ENCODE results near the gene LTB4R2. TPM values are rescaled to one million over a fixed set of nuclear protein-coding genes. Genes with fewer than 3 reads are reported as not detected.
A peak's percentile ranks its signal among the peaks of the same experiment; 100 is the strongest.

LTB4R2 gene, protein sequence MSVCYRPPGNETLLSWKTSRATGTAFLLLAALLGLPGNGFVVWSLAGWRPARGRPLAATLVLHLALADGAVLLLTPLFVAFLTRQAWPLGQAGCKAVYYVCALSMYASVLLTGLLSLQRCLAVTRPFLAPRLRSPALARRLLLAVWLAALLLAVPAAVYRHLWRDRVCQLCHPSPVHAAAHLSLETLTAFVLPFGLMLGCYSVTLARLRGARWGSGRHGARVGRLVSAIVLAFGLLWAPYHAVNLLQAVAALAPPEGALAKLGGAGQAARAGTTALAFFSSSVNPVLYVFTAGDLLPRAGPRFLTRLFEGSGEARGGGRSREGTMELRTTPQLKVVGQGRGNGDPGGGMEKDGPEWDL
- 0.98 TPM in 1 of 2 replicates, not detected in the other for total RNA-seq (2014; rRNA removed; shearing (Covaris generic); ENCODE audit: low replicate concordance)

GRCh38 chr14:24309538-24310264 is at the start of gene LTB4R2:
TSS of gene LTB4R2 (plus strand) at chr14:24310140. CDS start at chr14:24310665, 525 bp downstream.
- in situ Hi-C loops (cut with HindIII; ENCODE audit: low pct_unique_long_range_greater_than_20kb, low sequenced_read_pairs) = no loop called here
- no peak for DNase-seq (ENCODE audit: low read depth)

- no peak for DNase-seq (ENCODE audit: low read depth)
- in situ Hi-C loops (cut with HindIII; ENCODE audit: low pct_unique_long_range_greater_than_20kb, low sequenced_read_pairs) = no loop called here
Observed at GRCh38 chr14:24260780-24261157, 49.2 kb upstream of the LTB4R2 start.

GRCh38 chr14:24261256-24261968 is 48.5 kb upstream of the LTB4R2 start:
- no peak for DNase-seq (ENCODE audit: low read depth)
- in situ Hi-C loops (cut with HindIII; ENCODE audit: low pct_unique_long_range_greater_than_20kb, low sequenced_read_pairs) = no loop called here

GRCh38 chr14:24261969-24262327 is 48.0 kb upstream of the LTB4R2 start:
- in situ Hi-C loops (cut with HindIII; ENCODE audit: low pct_unique_long_range_greater_than_20kb, low sequenced_read_pairs) = no loop called here
- no peak for DNase-seq (ENCODE audit: low read depth)

DNA sequence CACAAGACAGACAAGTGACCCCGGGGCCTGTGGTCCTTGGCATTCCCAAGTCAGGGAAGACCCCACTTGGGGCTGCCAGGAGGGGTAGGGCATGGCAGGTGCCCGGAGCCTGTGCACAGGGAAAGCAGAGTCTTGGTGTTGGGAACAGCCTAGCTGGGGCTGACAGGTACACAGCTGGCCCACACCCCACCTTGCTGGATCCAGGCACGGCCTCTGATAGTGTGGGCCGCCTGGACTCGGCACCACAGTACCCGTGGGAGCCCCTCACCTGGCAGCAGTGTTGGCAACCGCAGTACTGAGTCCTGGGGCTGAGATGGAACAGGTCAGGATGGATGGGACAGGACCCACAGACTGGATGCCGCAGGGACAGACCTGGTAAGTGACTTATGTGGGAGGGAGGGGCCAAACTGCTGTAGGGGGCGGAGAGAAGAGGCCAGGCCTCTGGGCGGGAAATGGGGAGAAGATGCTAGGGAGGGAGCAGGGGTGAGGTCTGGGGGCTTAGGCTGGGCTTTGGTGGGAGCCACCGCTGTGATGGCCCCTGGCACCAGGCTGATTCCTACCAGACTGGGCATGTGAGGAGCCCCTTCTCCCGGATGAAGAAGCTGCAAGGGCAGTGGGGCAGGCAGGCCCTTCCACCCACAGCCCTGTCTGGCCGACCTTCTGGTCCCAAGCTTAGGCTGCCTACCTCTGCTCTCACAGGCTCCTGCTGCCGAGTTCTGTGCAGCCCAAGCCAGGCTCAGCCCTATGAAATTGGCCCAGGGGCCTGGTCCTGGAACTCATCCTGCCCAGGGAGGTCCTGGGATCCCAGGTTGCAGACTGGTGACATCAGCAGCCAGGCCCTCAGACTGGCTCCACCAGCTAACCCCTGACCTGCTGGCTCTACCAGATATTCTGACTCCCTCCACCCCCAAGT is 46.9 kb upstream of the LTB4R2 start, which contains the start of gene TGM1:
TSS of gene TGM1 (minus strand) at position 357 of the 913 bp plus-strand sequence. CDS start 825 bp downstream, outside the sequence.
- in situ Hi-C loops (cut with HindIII; ENCODE audit: low pct_unique_long_range_greater_than_20kb, low sequenced_read_pairs) = no loop called here

DNA sequence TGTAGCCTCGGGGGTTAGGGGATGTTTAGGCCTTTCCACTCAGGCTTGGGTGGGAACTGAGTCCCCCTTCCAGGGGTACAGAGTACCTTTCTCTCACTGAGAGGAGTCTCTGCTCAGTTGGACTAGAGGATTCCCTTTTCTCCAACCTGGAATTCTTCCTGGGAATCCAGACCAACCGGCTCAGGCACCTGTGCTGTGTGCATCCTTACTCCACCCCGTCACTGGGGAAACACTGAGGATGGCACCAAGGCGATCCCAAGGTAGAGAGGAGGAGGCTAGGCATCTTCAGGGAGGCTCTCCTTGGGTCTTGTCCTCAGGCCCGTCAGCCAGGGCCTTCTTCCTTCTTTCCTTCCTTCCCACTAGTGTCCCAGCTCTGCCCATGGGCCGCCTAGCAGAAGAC is 46.1 kb upstream of the LTB4R2 start:
- in situ Hi-C loops (cut with HindIII; ENCODE audit: low pct_unique_long_range_greater_than_20kb, low sequenced_read_pairs) = no loop called here
- no peak for DNase-seq (ENCODE audit: low read depth)

More for the DNA sequence above, 46.9 kb upstream of the LTB4R2 start, which contains the start of gene TGM1:
- no peak for DNase-seq (ENCODE audit: low read depth)

DNA sequence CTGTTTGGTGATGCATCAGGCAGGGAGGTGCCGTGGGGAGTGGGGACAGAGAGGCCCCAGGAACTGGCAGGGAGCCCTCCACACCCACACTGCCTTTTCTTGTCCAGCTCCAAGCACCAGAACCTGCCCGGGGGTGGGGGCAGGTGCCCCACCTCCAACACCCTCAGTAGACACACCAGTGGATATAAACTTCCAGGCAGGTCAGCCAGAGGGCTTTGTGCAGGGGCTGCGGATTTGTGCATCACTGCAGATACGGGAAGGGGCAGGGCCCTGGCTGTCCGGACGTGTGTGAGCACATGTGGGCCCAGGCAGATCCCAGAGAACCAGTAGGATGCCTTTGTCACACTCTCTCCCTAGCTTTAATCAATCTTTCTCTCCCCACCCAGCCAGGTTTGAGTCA is 45.6 kb upstream of the LTB4R2 start:
- in situ Hi-C loops (cut with HindIII; ENCODE audit: low pct_unique_long_range_greater_than_20kb, low sequenced_read_pairs) = no loop called here
- DNase-seq (ENCODE audit: low read depth) = no peak

DNA sequence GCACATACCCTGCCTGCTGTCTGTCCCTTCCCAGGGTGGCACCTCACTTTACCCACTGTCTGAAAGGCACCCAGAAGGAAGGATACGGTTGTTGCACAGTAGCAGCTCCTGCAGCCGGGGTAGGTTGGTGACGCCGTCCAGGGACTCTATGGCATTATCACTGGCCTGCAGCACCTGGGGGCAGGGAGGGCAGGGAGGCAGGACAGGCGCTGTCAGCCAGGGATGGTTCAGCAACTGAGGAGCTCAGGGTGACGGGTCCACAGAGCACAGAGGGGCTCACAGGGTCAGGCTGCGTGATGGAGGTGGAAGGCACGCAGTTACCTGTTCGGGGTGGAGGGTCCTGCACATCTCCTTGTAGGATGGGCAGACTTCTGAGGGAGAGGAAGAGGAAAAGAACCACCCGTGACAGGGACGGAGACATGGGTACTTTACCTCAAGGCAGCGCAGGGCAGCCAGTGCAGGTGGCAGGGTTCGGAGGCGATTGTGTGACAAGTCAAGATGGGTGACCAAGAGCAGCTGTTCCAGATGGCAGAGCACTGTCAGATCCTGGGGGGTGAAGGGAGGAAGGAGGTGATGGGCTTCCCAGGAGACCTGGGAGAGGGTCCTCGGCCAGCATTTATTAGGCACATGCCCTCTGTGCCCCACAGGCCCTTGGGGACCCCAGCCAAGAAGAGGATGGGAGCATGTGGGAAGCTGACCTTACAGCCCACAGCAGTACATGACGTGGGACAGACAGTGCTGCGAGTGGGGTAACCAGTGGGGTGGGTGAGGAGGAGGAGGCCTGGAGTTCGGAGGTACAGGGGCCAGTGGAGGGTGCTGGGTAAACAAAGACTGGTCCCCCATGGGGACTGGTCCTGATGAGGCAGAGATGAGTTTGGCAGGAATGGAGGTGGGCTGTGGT is 43.3 kb upstream of the LTB4R2 start:
- no peak for DNase-seq (ENCODE audit: low read depth)
- in situ Hi-C loops (cut with HindIII; ENCODE audit: low pct_unique_long_range_greater_than_20kb, low sequenced_read_pairs) = no loop called here

DNA sequence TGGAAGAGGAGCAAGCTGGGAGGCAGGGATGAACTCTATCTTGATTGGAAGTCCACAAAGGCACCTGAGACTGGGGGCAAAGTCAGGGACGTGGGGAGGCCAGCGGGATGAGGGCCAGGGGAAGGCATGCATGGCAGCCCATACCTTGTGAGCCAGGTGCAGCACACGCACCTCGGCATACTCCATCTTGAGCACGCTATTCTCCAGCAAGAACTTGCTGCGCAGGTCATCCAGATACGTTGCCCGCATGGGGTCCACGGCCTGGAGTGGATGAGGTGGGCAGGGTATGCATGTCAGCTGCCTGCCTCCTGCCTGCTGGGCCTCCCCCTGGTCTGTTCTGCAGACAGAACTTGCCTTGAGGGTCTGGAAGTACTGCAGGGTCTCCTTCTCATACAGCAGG is 42.4 kb upstream of the LTB4R2 start:
- in situ Hi-C loops (cut with HindIII; ENCODE audit: low pct_unique_long_range_greater_than_20kb, low sequenced_read_pairs) = no loop called here
- no peak for DNase-seq (ENCODE audit: low read depth)

- in situ Hi-C loops (cut with HindIII; ENCODE audit: low pct_unique_long_range_greater_than_20kb, low sequenced_read_pairs) = no loop called here
- no peak for DNase-seq (ENCODE audit: low read depth)
Observed at GRCh38 chr14:24268225-24268624, 41.7 kb upstream of the LTB4R2 start.

DNA sequence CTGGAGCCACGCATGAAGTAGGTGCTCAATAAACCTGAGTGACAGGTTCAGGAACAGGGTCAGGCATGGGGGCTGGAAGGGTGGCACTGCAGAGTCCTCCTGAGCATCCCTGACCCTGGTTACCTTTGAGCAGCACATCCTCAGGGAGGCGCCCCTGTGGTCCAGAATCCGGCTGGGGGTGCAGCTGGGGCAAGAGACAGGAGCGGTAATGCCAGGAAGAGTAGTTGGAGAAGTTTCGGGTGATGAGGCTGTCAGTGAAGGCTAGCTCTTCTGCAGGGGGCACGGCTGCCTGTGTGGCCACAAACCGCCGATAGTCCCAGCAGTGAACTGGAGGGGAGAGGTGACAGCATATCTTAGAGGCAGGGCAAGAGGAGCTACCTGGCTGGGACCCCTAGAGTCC is 40.6 kb upstream of the LTB4R2 start:
- in situ Hi-C loops (cut with HindIII; ENCODE audit: low pct_unique_long_range_greater_than_20kb, low sequenced_read_pairs) = no loop called here
- no peak for DNase-seq (ENCODE audit: low read depth)

DNA sequence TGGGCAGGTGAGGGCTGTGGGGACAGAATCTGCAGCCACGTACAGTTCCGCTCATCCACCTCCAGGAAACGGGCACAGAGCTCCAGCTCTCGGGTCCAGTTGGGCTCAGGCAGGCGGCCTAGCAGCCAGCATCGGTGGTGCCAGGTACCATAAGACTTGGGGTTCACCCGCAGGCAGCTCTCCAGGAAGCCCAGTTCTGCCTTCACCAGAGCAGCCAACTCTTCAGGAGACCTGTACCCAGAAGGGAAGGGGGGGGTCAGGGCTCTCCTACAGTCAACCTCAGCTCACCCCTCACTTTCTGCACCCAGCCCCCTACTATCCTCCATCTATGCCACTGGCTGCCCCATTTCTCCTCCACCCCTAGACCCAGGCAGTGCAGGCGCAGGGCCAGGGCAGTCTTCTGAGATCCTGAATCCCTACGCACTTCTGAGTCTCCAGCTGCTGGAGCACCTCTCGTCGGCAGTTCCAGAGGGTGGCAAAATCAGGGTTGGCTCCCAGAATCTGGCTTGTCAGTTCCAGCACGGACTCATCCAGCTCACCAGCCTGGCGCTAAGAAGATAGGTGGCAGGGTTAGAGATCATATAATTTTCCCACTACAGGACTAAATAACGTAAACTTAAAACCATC is 39.9 kb upstream of the LTB4R2 start:
- DNase-seq (ENCODE audit: low read depth) = no peak
- in situ Hi-C loops (cut with HindIII; ENCODE audit: low pct_unique_long_range_greater_than_20kb, low sequenced_read_pairs) = no loop called here

DNA sequence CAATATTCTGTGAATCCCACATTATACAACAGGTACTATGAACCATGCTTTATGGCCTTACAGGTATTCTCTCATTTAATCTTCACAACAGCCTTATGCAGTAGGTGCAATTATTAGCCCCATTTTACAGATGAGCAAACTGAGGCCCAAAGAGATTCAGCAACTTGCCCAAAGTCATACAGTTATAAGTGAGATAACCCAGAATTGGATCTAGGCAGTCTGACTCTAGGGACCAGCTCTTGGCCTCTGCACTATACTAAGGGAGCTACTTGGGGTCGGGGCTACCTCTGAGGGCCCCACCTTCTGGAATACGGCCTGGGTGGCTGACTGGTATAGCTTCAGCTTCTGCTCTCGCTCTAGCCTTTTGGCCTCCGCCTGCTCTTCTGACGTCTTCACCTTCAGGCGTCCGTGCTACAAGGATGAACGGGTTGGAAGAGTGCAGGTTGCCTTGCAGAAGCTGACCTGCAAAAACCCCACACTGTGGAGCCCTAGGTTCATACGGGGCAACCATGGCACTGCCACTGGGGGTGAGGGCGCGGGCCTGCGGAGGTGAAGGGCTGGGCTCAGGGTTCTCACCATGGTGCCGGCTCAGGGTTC is 39.3 kb upstream of the LTB4R2 start:
- DNase-seq (ENCODE audit: low read depth) = peak; percentile 63
- in situ Hi-C loops (cut with HindIII; ENCODE audit: low pct_unique_long_range_greater_than_20kb, low sequenced_read_pairs) = no loop called here

GRCh38 chr14:24271134-24271833 is 38.7 kb upstream of the LTB4R2 start, which contains the start of gene RABGGTA:
TSS of gene RABGGTA (minus strand) at chr14:24271597. CDS start at chr14:24271115, 482 bp downstream.
- in situ Hi-C loops (cut with HindIII; ENCODE audit: low pct_unique_long_range_greater_than_20kb, low sequenced_read_pairs) = no loop called here
- DNase-seq (ENCODE audit: low read depth) = peak; percentile 76

DNA sequence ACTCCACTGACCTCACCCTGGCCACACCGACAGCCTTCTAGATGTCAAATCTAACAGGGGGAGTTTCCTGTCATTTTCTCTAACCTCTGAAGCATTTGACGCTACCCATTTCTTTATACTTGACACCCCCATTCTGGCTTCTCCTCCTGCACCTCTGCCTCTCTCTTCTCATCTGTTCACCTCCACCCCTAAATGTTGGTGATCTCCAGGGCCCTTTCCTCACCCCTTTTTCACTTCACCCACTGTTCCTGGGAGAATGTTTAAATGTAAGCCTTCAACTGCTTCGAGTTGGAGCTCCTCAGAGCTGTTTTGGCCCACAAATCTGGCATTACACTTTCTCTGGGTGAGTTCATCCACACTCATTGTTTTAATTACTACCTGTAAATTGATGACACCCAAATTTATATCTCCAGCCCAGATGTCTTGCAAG is 38.1 kb upstream of the LTB4R2 start:
- DNase-seq (ENCODE audit: low read depth) = no peak
- in situ Hi-C loops (cut with HindIII; ENCODE audit: low pct_unique_long_range_greater_than_20kb, low sequenced_read_pairs) = no loop called here

DNA sequence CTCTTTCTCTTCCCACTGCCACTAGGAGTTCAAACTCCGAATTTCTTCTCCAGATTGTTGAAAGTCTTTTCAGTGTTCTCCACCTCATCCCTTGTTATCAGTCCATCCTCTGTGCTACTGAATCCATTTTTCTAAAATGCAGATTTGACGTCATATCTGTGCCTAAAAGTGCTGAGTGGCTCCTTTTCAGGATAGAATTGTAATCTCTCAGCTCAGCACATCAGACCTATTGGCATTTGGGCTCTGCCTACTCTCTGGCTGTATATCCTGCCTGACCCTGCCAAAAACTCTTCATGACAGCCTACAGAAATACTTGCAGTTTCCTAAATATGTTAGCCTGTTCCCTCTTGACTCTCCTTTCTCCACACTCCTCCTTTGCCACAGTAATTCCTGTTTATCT is 37.5 kb upstream of the LTB4R2 start:
- in situ Hi-C loops (cut with HindIII; ENCODE audit: low pct_unique_long_range_greater_than_20kb, low sequenced_read_pairs) = no loop called here
- DNase-seq (ENCODE audit: low read depth) = no peak

Measured in Caki2 (cell line).